ENCODE data around the gene VAV2.
A peak's percentile ranks its signal among the peaks of the same experiment; 100 is the strongest.
"Not testable (repeated sequence)": the region's sequence is repeated elsewhere in the genome, so short reads cannot be mapped to it uniquely, and the experiment has no call there.

The VAV2 gene

GRCh38 chr9:133906932-133907910, 84.9 kb downstream of the VAV2 start:
- in situ Hi-C loops (cut with MboI; ENCODE audit: low sequenced_read_pairs, unreplicated experiment) = no loop called here
- no peak for DNase-seq (ENCODE audit: low spot score)
- TF ChIP-seq CTCF (IDR thresholded peaks at IDR 0.05; ENCODE audit: borderline replicate concordance, control extremely low read depth, extremely low read depth, insufficient read depth, missing control alignments) = no peak

- TF ChIP-seq CTCF (IDR thresholded peaks at IDR 0.05; ENCODE audit: borderline replicate concordance, control extremely low read depth, extremely low read depth, insufficient read depth, missing control alignments) = no peak
- in situ Hi-C loops (cut with MboI; ENCODE audit: low sequenced_read_pairs, unreplicated experiment) = no loop called here
- no peak for DNase-seq (ENCODE audit: low spot score)
Measured at GRCh38 chr9:133906218-133906617, 85.9 kb downstream of the VAV2 start.

- TF ChIP-seq CTCF (IDR thresholded peaks at IDR 0.05; ENCODE audit: borderline replicate concordance, control extremely low read depth, extremely low read depth, insufficient read depth, missing control alignments) = no peak
- DNase-seq (ENCODE audit: low spot score) = no peak
- in situ Hi-C loops (cut with MboI; ENCODE audit: low sequenced_read_pairs, unreplicated experiment) = no loop called here
Measured at GRCh38 chr9:133905493-133905892, 86.6 kb downstream of the VAV2 start.

GRCh38 chr9:133904346-133905090, 87.6 kb downstream of the VAV2 start:
- in situ Hi-C loops (cut with MboI; ENCODE audit: low sequenced_read_pairs, unreplicated experiment) = no loop called here
- no peak for DNase-seq (ENCODE audit: low spot score)
- TF ChIP-seq CTCF (IDR thresholded peaks at IDR 0.05; ENCODE audit: borderline replicate concordance, control extremely low read depth, extremely low read depth, insufficient read depth, missing control alignments) = no peak

- in situ Hi-C loops (cut with MboI; ENCODE audit: low sequenced_read_pairs, unreplicated experiment) = no loop called here
- TF ChIP-seq CTCF (IDR thresholded peaks at IDR 0.05; ENCODE audit: borderline replicate concordance, control extremely low read depth, extremely low read depth, insufficient read depth, missing control alignments) = no peak
- DNase-seq (ENCODE audit: low spot score) = peak; percentile 68
Measured at GRCh38 chr9:133901184-133901835, 90.8 kb downstream of the VAV2 start.

GRCh38 chr9:133897675-133898074, 94.4 kb downstream of the VAV2 start:
- in situ Hi-C loops (cut with MboI; ENCODE audit: low sequenced_read_pairs, unreplicated experiment) = no loop called here
- TF ChIP-seq CTCF (IDR thresholded peaks at IDR 0.05; ENCODE audit: borderline replicate concordance, control extremely low read depth, extremely low read depth, insufficient read depth, missing control alignments) = no peak
- no peak for DNase-seq (ENCODE audit: low spot score)

DNA sequence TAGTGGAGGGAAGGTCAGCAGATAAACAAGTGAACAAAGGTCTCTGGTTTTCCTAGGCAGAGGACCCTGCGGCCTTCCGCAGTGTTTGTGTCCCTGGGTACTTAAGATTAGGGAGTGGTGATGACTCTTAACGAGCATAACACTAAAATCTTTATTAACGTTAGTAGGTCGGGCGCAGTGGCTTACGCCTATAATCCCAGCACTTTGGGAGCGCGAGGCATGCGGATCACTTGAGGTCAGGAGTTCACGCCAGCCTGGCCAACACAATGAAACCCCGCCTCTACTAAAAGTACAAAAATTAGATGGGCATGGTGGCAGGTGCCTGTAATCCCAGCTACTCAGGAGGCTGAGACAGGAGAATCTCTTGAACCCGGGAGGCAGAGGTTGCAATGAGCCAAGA, 96.1 kb downstream of the VAV2 start:
- in situ Hi-C loops (cut with MboI; ENCODE audit: low sequenced_read_pairs, unreplicated experiment); DNase-seq (ENCODE audit: low spot score): not testable (repeated sequence)

Measured in GM13976 (cell line).